Colonic mucosa (tissue), 4 donors: ENCODE measurements around the gene CSTB. TPM values are rescaled to one million over a fixed set of nuclear protein-coding genes. Genes with fewer than 3 reads are reported as not detected.
A peak's percentile ranks its signal among the peaks of the same experiment; 100 is the strongest.

Experiments used
- DNase-seq: peaks from one replicate; pipeline ENCODE4 v3.0.0-alpha.2; 2020
- H3K27ac ChIP-seq: fragments of 200-600 bp; one replicate; pipeline ENCODE4 v1.8.0; 2021
- H3K27me3 ChIP-seq: fragments of 200-600 bp; one replicate; pipeline ENCODE4 v1.8.0; 2021
- H3K36me3 ChIP-seq: fragments of 200-600 bp; one replicate; pipeline ENCODE4 v1.8.0; 2021
- H3K4me1 ChIP-seq: fragments of 200-600 bp; one replicate; pipeline ENCODE4 v1.8.0; 2021; ENCODE audit warnings: mild to moderate bottlenecking
- H3K4me3 ChIP-seq: fragments of 200-600 bp; one replicate; pipeline ENCODE4 v1.8.0; 2021
- H3K9ac ChIP-seq, 2 donors: one replicate each; pipeline ENCODE4 v1.7.0; 2013; ENCODE audit warnings: control low read depth in 2 of 2, low read depth in 2 of 2, low read length in 2 of 2
- H3K9me3 ChIP-seq: fragments of 200-600 bp; one replicate; pipeline ENCODE4 v1.8.0; 2021
- intact Hi-C: fragments of 100-400 bp; cut with DNase I; formaldehyde crosslinking; loops from one replicate; pipeline ENCODE4 v1.14.1; 2022
- total RNA-seq, 2 donors: library from RNA; stranded (reverse); fragmentation: NEBNext Ultra II Directional in 1 of 2; extraction: Animal tissue kit (Norgen Biotek cat#: 25700) in 1 of 2; gene quantifications; one replicate each; pipeline ENCODE4 v1.2.1, GENCODE V29; 2021
- TF ChIP-seq, protein P1 (sequence below): fragments of 200-600 bp; IDR thresholded peaks from one replicate; pipeline ENCODE4 v1.8.0; 2022; ENCODE audit warnings: antibody characterized with exemption, mild to moderate bottlenecking
- donor health status: healthy.
- donor health status: DM: no; HTN: no; CAD: no.
- donor health status: DM: no; HTN: no; CAD: no.

The CSTB gene
- total RNA-seq, 2 donors from 2014 or later = 67.5 to 86.6 TPM

DNA sequence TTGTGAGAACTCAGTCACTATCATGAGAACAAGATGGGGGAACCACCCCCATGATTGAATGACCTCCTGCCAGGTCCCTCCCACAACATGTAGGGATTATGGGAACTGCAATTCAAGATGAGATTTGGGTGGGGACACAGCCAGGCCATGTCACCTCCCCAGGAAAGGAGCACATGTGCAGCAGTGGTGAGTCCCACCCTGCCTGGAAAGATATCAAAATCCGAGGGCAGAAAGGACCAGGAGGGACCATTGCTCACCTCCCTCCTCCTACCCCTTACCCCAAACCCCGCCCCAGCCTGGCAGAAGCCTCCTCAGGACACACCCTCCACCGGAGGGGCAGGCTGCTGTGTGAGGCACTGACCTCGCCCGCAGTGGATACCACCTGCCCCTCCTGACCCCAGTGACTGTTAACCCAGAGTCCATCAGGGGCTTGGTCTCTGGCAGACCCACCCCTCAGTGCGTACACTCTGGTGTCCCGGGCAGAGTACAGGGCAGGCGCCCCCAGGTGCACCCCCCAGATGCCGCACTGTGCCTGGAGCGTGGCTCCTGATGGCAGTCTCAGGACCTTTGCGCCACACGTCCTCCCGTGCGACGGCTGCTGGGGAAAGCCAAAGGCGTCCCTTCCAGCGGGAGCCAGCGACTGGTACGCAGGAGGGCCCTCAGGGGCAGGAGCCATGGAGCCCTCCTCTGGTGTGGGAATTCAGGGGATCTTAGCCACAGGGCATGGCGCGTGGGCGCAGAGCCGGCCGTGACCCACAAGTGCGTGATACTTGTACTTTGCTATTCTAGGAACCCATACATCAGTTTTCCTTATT is 36.3 kb downstream of the CSTB start:
- intact Hi-C loops = no loop called here
- TF ChIP-seq, protein P1, sequence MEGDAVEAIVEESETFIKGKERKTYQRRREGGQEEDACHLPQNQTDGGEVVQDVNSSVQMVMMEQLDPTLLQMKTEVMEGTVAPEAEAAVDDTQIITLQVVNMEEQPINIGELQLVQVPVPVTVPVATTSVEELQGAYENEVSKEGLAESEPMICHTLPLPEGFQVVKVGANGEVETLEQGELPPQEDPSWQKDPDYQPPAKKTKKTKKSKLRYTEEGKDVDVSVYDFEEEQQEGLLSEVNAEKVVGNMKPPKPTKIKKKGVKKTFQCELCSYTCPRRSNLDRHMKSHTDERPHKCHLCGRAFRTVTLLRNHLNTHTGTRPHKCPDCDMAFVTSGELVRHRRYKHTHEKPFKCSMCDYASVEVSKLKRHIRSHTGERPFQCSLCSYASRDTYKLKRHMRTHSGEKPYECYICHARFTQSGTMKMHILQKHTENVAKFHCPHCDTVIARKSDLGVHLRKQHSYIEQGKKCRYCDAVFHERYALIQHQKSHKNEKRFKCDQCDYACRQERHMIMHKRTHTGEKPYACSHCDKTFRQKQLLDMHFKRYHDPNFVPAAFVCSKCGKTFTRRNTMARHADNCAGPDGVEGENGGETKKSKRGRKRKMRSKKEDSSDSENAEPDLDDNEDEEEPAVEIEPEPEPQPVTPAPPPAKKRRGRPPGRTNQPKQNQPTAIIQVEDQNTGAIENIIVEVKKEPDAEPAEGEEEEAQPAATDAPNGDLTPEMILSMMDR = no peak
- DNase-seq = no peak
- Histone ChIP-seq H3K27ac (no peak overlapping the region), H3K4me1 (no peaks in the 10 kb centered on the region), H3K9me3 (no peaks in the 10 kb centered on the region), H3K36me3 (no peaks in the 10 kb centered on the region), H3K4me3 (no peak overlapping the region), H3K27me3 (no peaks in the 10 kb centered on the region), H3K9ac (no peak overlapping the region)

DNA sequence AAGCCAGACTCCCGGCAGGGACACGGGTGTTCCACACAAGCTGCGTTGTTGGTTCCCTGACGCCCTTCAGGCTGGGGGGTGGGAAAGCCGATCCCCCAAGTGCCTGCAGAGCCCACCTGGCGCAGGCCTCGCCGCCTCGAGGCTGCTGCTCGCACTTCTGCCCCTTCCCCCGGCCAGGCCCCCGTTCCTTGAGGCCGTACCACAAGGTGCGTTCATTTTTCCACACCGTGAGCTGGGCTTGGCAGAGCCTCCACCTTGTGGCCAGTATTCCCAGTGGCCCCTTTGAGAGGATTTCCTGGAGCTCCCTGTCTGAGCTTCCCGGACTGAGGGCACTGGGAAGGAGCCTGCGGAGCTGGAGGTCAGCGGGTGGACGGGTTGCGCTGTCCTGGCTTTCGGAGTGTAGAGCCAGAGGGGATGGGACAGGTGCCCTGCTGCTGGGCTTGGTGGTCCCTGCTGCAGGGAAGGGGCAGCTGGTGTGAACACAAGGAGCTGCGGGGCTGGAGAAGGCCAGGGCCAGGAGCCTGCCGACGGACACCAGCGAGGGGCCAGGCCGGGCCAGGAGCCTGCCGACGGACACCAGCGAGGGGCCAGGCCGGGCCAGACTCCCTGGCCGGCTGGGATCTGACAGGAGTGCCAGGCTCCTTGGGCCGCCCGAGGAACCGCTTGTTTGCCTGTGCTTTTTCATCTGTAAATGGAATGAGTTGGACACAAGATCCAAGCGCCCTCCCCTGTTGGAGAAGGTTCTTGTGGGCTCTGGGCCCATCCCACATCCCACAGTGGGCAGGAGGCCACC is 38.8 kb downstream of the CSTB start:
- DNase-seq = no peak
- intact Hi-C loops = no loop called here
- no peak overlapping the region for H3K9ac ChIP-seq
- H3K9me3 ChIP-seq = no peaks in the 10 kb centered on the region
- no peaks in the 10 kb centered on the region for H3K36me3 ChIP-seq
- no peaks in the 10 kb centered on the region for H3K27me3 ChIP-seq
- no peak overlapping the region for H3K27ac ChIP-seq
- no peak overlapping the region for H3K4me3 ChIP-seq
- TF ChIP-seq, protein P1 = no peak
- H3K4me1 ChIP-seq = peaks cover 12% of the 10 kb centered on the region

DNA sequence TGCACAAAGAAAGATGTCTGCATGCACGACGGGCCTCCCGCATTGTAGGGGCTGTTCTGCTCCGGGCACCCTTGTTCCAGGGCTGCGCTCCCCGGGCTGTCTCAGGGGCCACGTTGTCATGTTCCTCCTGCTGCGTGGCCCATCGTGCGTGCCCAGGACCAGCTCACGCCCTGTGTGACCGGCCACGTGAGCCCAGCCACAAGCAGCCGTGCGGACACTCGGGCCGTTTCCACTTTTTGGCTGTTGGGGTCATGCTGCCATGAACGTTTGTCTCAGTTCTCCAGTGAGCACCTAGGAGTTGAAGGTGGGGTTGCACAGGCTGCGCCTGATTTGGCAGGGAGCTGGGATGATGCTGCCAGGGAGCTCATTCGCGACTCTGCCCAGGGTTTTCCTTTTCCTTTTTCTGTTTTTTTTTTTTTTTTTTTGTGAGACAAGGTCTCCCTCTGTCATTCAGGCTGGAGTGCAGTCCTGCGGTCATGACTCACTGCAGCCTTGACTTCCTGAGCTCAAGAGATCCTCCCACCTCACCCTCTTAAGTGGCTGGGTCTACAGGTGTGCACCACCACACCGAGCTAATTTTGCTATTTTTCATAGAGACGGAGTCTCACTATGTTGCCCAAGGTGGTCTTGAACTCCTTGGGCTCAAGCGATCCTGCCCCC is 39.8 kb downstream of the CSTB start:
- Histone ChIP-seq H3K36me3 (no peaks in the 10 kb centered on the region), H3K27me3 (no peaks in the 10 kb centered on the region), H3K4me3 (no peak overlapping the region), H3K9ac (no peak overlapping the region), H3K4me1 (peaks cover 14% of the 10 kb centered on the region), H3K9me3 (no peaks in the 10 kb centered on the region), H3K27ac (no peak overlapping the region)
- TF ChIP-seq, protein P1 = no peak
- DNase-seq = no peak
- intact Hi-C loops = no loop called here

DNA sequence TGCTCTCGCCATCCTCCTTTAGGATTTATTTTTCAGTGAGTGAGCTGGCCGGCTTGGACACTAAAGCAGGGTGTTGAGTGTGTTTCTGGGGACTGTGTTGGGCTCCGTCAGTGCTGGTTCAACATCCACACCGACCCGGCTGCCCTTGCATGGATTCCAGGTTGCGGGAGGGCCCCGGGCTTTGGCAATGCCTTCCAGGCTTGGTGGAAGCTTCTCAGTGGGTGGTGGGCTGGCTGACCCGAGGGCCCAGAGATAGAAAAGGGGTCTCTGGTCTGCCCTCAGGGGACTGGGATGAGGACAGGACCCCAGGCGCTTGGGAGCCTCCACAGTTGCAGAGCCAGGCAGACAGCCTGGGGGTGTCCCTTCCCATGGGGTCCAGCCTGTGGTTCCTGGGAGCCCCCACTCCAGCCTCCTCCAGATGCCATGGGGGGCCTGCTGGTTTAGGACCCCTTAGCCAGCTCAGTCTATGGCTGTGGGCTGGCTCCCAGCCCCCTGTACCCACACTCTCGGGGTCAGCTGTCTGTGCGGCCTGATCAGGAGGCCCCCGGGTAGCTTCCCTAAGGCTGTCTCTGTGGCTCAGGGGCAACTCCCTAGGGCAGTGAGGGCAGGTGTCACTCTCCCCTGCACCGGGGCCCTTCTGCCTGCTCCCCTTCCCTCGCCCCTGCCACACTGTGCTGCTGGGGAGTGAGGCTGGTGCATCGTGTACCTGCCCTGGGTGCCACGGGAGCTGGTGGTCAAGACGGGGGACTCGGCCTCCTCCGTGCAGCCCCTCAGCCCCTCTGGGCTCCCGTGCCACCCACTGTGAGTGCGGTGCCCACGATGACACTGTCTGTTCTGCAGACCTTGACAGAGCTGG is 40.6 kb downstream of the CSTB start:
- Histone ChIP-seq H3K4me3 (no peak overlapping the region), H3K9ac (no peak overlapping the region), H3K36me3 (no peaks in the 10 kb centered on the region), H3K27me3 (no peaks in the 10 kb centered on the region), H3K27ac (no peak overlapping the region), H3K4me1 (peaks cover 20% of the 10 kb centered on the region), H3K9me3 (no peaks in the 10 kb centered on the region)
- intact Hi-C loops = no loop called here
- TF ChIP-seq, protein P1 = no peak
- no peak for DNase-seq

DNA sequence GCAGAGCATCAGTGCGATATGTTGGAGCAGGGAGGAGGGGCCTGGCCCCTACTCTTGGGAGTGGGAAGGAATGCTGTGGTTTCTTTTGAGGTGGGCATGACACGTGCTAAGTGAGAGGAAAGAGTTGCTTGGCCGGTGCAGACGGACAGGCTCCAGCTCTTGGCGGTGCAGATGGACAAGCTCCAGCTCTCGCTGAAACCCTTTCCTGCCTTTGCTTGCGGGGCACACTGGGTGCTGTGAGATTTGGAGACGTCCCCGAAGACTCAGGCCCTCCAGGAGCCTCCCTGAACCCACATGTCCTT is 41.2 kb downstream of the CSTB start:
- TF ChIP-seq, protein P1 = no peak
- Histone ChIP-seq H3K4me3 (no peak overlapping the region), H3K27me3 (no peaks in the 10 kb centered on the region), H3K27ac (no peak overlapping the region), H3K36me3 (no peaks in the 10 kb centered on the region), H3K9me3 (no peaks in the 10 kb centered on the region), H3K4me1 (peaks cover 20% of the 10 kb centered on the region), H3K9ac (peak overlapping the region in 1 of 2 donors; percentile 77)
- no peak for DNase-seq
- intact Hi-C loops = no loop called here
